Smooth muscle cell of the umbilical artery (primary cell): Measurements from ENCODE around the gene C6orf118. TPM values are rescaled to one million over a fixed set of nuclear protein-coding genes. Genes with fewer than 3 reads are reported as not detected.

Source experiments
- total RNA-seq: library from RNA; depleted of rRNA; stranded (reverse); fragments of >200 nt; gene quantifications from 2 replicates; pipeline ENCODE4 v1.2.3, GENCODE V29; 2014

Gene C6orf118
- not detected in 2 replicates for total RNA-seq

DNA sequence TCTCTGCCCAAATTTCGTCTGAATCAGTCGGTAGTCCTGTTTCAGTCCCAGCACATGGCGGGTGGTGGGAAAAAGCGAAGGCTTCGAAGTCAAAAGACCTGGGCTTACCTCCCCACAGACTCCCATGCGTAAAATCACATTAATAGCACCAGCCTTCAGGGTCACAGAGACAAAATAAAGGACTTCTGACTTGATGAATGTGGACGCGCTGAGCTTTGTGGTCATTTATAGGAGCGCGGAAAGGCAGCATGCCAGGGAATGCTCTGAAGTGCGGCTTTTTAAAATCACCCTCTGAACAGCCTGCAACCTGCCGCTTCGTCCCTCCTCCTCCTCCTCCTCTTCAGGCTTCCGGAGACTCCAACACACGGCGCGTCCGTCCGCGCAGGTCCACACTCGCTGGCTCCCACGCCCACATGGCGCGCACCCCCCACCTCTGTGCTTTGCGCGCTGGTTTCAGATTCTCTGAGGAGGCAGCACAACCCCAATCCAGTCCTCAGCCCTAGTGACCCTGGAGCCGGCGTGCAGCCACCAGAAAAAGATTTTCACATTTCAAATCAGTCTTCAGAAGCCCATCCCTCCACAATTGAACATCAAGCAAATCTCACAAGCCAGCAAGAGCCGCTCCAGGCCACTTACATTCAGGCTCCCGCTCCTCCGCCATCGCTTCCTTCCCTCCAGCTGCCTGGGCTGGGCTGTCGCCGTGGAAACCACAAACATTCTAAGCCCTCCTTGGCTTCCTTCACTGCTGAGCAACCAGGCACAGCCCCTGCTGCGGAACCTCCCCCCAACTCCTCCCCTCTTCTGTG lies at the start of gene C6orf118:
Gene C6orf118, minus strand, starts transcription at position 680 of the 806 bp plus-strand sequence. Its CDS starts 19 bp downstream, at position 661.

